KMS-11 (cell line): ENCODE measurements around the gene TASP1.

ENCODE experiments used
- H2AFZ ChIP-seq: fragments of 200-600 bp; sonication (generic); 2 replicates; pipeline ENCODE4 v1.6.1; 2016; ENCODE audit warnings: antibody characterized with exemption, mixed run types, low read depth
- H3K27ac ChIP-seq: fragments of 200-600 bp; sonication (generic); 2 replicates; pipeline ENCODE4 v1.6.1; 2016; ENCODE audit warnings: mild to moderate bottlenecking, mixed run types
- H3K27me3 ChIP-seq: fragments of 200-600 bp; sonication (generic); 2 replicates; pipeline ENCODE4 v1.6.1; 2017; ENCODE audit warnings: mild to moderate bottlenecking, low read depth, mixed run types, moderate library complexity; ENCODE audit not compliant: insufficient read depth
- H3K36me3 ChIP-seq: fragments of 200-600 bp; sonication (generic); 2 replicates; pipeline ENCODE4 v1.6.1; 2017; ENCODE audit warnings: mild to moderate bottlenecking, mixed run types; ENCODE audit not compliant: insufficient read depth
- H3K4me1 ChIP-seq: fragments of 200-600 bp; sonication (generic); 2 replicates; pipeline ENCODE4 v1.6.1; 2016; ENCODE audit warnings: mild to moderate bottlenecking, low read depth, mixed run types; ENCODE audit not compliant: poor library complexity, severe bottlenecking
- H3K4me2 ChIP-seq: fragments of 200-600 bp; sonication (generic); 2 replicates; pipeline ENCODE4 v1.7.0; 2016; ENCODE audit warnings: mild to moderate bottlenecking, mixed run types
- H3K4me3 ChIP-seq: fragments of 200-600 bp; sonication (generic); IDR thresholded peaks from 2 replicates; pipeline ENCODE4 v1.6.1; 2017; ENCODE audit warnings: low read depth, low read length, mixed read lengths; ENCODE audit not compliant: insufficient read depth
- H3K79me2 ChIP-seq: fragments of 200-600 bp; sonication (generic); 2 replicates; pipeline ENCODE4 v1.6.1; 2016; ENCODE audit warnings: low read depth, mixed run types; ENCODE audit not compliant: insufficient read depth
- H3K9ac ChIP-seq: fragments of 200-600 bp; sonication (generic); 2 replicates; pipeline ENCODE4 v1.6.1; 2016; ENCODE audit warnings: mild to moderate bottlenecking, mixed run types
- H4K20me1 ChIP-seq: fragments of 200-600 bp; sonication (generic); 2 replicates; pipeline ENCODE4 v1.6.1; 2016; ENCODE audit warnings: mild to moderate bottlenecking, mixed run types; ENCODE audit not compliant: insufficient read depth
- CTCF ChIP-seq: fragments of 200-600 bp; sonication (generic); conservative IDR thresholded peaks from 2 replicates; pipeline ENCODE4 v1.6.1; 2017; ENCODE audit warnings: low read depth, mild to moderate bottlenecking, antibody characterized with exemption, low read length, moderate library complexity, mixed read lengths

TASP1 gene

GRCh38 chr20:13676682-13677081 is 38.0 kb upstream of the TASP1 start:
- H3K4me1 ChIP-seq: peaks cover 12% of the 10 kb centered on the region
- no peak overlapping the region for H3K4me2 ChIP-seq
- no peaks in the 10 kb centered on the region for H3K36me3 ChIP-seq
- H2AFZ ChIP-seq: no peak overlapping the region
- H3K27ac ChIP-seq: no peak overlapping the region
- H3K79me2 ChIP-seq: no peaks in the 10 kb centered on the region
- H3K4me3 ChIP-seq: no peak overlapping the region
- TF ChIP-seq CTCF: no peak
- H3K9ac ChIP-seq: no peak overlapping the region
- H4K20me1 ChIP-seq: no peaks in the 10 kb centered on the region
- no peaks in the 10 kb centered on the region for H3K27me3 ChIP-seq

- no peaks in the 10 kb centered on the region for H3K36me3 ChIP-seq
- H3K4me2 ChIP-seq: no peak overlapping the region
- H3K4me3 ChIP-seq: no peak overlapping the region
- no peak overlapping the region for H3K9ac ChIP-seq
- H3K4me1 ChIP-seq: peaks cover 10% of the 10 kb centered on the region
- no peaks in the 10 kb centered on the region for H3K79me2 ChIP-seq
- H3K27me3 ChIP-seq: no peaks in the 10 kb centered on the region
- no peaks in the 10 kb centered on the region for H4K20me1 ChIP-seq
- no peak for TF ChIP-seq CTCF
- H2AFZ ChIP-seq: no peak overlapping the region
- no peak overlapping the region for H3K27ac ChIP-seq
Measured at GRCh38 chr20:13672690-13673089, 34.0 kb upstream of the TASP1 start.

- no peaks in the 10 kb centered on the region for H3K79me2 ChIP-seq
- no peaks in the 10 kb centered on the region for H3K36me3 ChIP-seq
- no peak overlapping the region for H3K27ac ChIP-seq
- no peak overlapping the region for H3K4me3 ChIP-seq
- no peak for TF ChIP-seq CTCF
- no peaks in the 10 kb centered on the region for H4K20me1 ChIP-seq
- H3K27me3 ChIP-seq: no peaks in the 10 kb centered on the region
- H3K4me2 ChIP-seq: no peak overlapping the region
- H3K9ac ChIP-seq: no peak overlapping the region
- H2AFZ ChIP-seq: no peak overlapping the region
- peaks cover 10% of the 10 kb centered on the region for H3K4me1 ChIP-seq
Measured at GRCh38 chr20:13671916-13672378, 33.2 kb upstream of the TASP1 start.

- H3K4me2 ChIP-seq: no peak overlapping the region
- H3K27me3 ChIP-seq: no peaks in the 10 kb centered on the region
- peaks cover 10% of the 10 kb centered on the region for H3K4me1 ChIP-seq
- no peak for TF ChIP-seq CTCF
- H2AFZ ChIP-seq: no peak overlapping the region
- H3K79me2 ChIP-seq: no peaks in the 10 kb centered on the region
- no peak overlapping the region for H3K27ac ChIP-seq
- no peak overlapping the region for H3K9ac ChIP-seq
- no peaks in the 10 kb centered on the region for H3K36me3 ChIP-seq
- H4K20me1 ChIP-seq: no peaks in the 10 kb centered on the region
- H3K4me3 ChIP-seq: no peak overlapping the region
Measured at GRCh38 chr20:13671512-13671911, 32.8 kb upstream of the TASP1 start.
